MM.1S (cell line): ENCODE data around the gene CC2D1B.

Source experiments
- CTCF ChIP-seq: fragments of 300-600 bp; sonication (generic); IDR thresholded peaks from 2 replicates; pipeline ENCODE4 v1.5.1; 2016; ENCODE audit warnings: antibody characterized with exemption, low read length, mixed read lengths
- EZH2 ChIP-seq: fragments of 300-600 bp; sonication (generic); optimal IDR thresholded peaks from 2 replicates; pipeline ENCODE3; 2017; ENCODE audit warnings: low read depth, mild to moderate bottlenecking, antibody characterized with exemption, low read length, mixed read lengths
- EZH2phosphoT487 ChIP-seq: fragments of 300-600 bp; sonication (generic); IDR thresholded peaks from 2 replicates; pipeline ENCODE4 v1.6.1; 2018; ENCODE audit warnings: antibody characterized with exemption, low read length

GRCh38 chr1:52365746-52366516 is at the start of gene CC2D1B:
- no peak for TF ChIP-seq EZH2
- no peak; the same call in 1 of the 2 replicates for TF ChIP-seq CTCF
- no peak for TF ChIP-seq EZH2phosphoT487
